Measurements from ENCODE around the gene ANKRD13A.

DNA sequence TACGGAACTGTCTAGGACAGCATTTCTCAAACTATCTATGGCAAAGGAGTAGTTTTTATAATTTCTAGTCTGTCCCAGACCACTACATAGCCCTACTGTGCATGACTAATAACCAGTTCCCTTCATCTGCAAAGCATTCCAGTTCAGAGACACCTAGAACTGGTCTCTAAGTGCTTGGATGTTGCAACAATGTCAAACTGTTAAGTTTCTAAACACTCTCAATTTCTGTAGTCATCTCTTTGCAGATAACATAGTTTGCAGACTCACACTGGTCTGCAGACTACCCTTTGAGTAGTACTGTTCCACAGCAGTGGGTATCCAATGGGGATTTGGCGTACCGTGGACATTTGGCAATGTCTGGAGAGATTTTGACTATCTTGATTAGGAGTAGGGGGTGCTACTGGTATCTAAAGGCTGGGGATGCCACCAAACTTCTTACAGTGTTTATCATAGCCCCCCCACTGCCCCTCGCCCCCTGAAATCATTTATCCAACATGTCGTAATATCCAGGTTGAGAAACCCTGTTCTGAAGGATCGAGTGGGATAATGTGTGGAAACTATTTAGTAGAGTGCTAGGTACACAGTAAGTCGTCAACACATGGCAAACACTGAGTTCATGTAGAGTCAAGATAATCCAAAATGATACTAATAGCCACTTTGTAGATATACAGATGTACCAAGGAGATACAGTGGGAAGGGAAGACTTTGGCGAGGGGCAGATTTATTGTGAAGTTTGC lies 47.4 kb downstream of the ANKRD13A start:
- TF ChIP-seq EZH2 (IDR thresholded peaks at IDR 0.05): no peak
- no peak for TF ChIP-seq POLR2AphosphoS5 (IDR thresholded peaks at IDR 0.05; ENCODE audit: borderline replicate concordance, low read depth, low read length)

All from SK-N-MC (cell line).